K562 (cell line): ENCODE data around the gene CACNA1C. TPM values are rescaled to one million over a fixed set of nuclear protein-coding genes. Genes with fewer than 3 reads are reported as not detected.
A peak's percentile ranks its signal among the peaks of the same experiment; 100 is the strongest.
"Not testable (repeated sequence)": the region's sequence is repeated elsewhere in the genome, so short reads cannot be mapped to it uniquely, and the experiment has no call there.

ENCODE experiments used
- ATAC-seq: fragments of 200-7000 bp; cut with Tn5 transposase; 3 replicates; pipeline ENCODE4 v1.9.1; 2020; ENCODE audit warnings: moderate library complexity
- BruUV-seq: library from RNA; stranded (reverse); fragments of 400-500 nt; replicated peaks from 2 replicates; lab custom pipeline; 2021; lab: Mats Ljungman, UMichigan
- CTCF ChIA-PET: fragments of 300-600 bp; formaldehyde crosslinking; extraction: SDS; loops from one replicate; lab custom pipeline; 2021; ENCODE audit warnings: low intra/inter-chr PET ratio; lab: Yijun Ruan, JAX
- POLR2A ChIA-PET: fragments of 300-600, 350-650 bp; sonication (Branson Sonifier 250); formaldehyde crosslinking; extraction: SDS; loops from one replicate; lab custom pipeline; 2021; ENCODE audit warnings: antibody characterized with exemption, inconsistent platforms; lab: Yijun Ruan, JAX
- DNase-seq, 4 experiments: peaks; one replicate each; pipeline versions ENCODE4 v3.0.0 to v3.0.0-alpha.2; 2011 to 2018; ENCODE audit warnings: low spot score in 3 of 4, mixed read lengths in 3 of 4; ENCODE audit errors: extremely low read depth in 1 of 4
- FAIRE-seq: peaks from 2 replicates; lab custom pipeline; 2011; peaks lifted over from hg19 to GRCh38; lab: Jason Lieb, UNC
- H2AFZ ChIP-seq: 2 replicates; pipeline ENCODE4 v1.6.0; 2011; ENCODE audit warnings: low read depth, low read length, control low read depth, inconsistent platforms
- H3K27ac ChIP-seq: fragments of 200-600 bp; 3 replicates; pipeline ENCODE4 v1.8.0; 2011; ENCODE audit warnings: low read depth, mild to moderate bottlenecking, control low read depth, inconsistent platforms, low read length, moderate library complexity, mixed read lengths; ENCODE audit errors: extremely low read depth
- H3K27me3 ChIP-seq, 2 experiments: fragments of 300-600 bp in 1 of 2; 2 replicates in 1 of 2; 3 replicates in 1 of 2; pipeline versions ENCODE4 v1.6.0 to v1.8.0; 2011; ENCODE audit warnings: inconsistent platforms in 2 of 2, low read length in 2 of 2, mild to moderate bottlenecking in 1 of 2, mixed read lengths in 1 of 2, moderate library complexity in 1 of 2; ENCODE audit not compliant: control insufficient read depth in 2 of 2, insufficient read depth in 2 of 2
- H3K36me3 ChIP-seq: fragments of 300-600 bp; 3 replicates; pipeline ENCODE4 v1.8.0; 2011; ENCODE audit warnings: mild to moderate bottlenecking, low read length, inconsistent platforms; ENCODE audit not compliant: control insufficient read depth, insufficient read depth
- H3K4me1 ChIP-seq, 2 experiments: fragments of 200-600 bp in 1 of 2; replicated peaks in 1 of 2; 2 replicates in 1 of 2; 3 replicates in 1 of 2; pipeline versions ENCODE4 v1.5.1 to v1.8.0; 2011; ENCODE audit warnings: inconsistent platforms in 2 of 2, low read length in 2 of 2, mild to moderate bottlenecking in 1 of 2, mixed read lengths in 1 of 2, moderate library complexity in 1 of 2; ENCODE audit not compliant: control insufficient read depth in 2 of 2, insufficient read depth in 2 of 2
- H3K4me2 ChIP-seq: 2 replicates; pipeline ENCODE4 v1.6.1; 2011; ENCODE audit warnings: low read length, control low read depth, inconsistent platforms, mixed read lengths; ENCODE audit not compliant: insufficient read depth
- H3K4me3 ChIP-seq: fragments of 200-600 bp; sonication (generic), shearing (Covaris generic); 2 replicates; pipeline ENCODE4 v1.5.1; 2016; ENCODE audit warnings: control low read depth, inconsistent platforms
- H3K79me2 ChIP-seq: fragments of 200-600 bp; 3 replicates; pipeline ENCODE4 v1.8.0; 2011; ENCODE audit warnings: low read length, inconsistent platforms; ENCODE audit not compliant: control insufficient read depth, insufficient read depth
- H3K9ac ChIP-seq, 2 experiments: 2 replicates each; pipeline versions ENCODE4 v1.6.0 to v1.6.1; 2011; ENCODE audit warnings: low read depth in 2 of 2, low read length in 2 of 2, control low read depth in 1 of 2, inconsistent platforms in 1 of 2, mild to moderate bottlenecking in 1 of 2, mixed read lengths in 1 of 2; ENCODE audit not compliant: insufficient read depth in 1 of 2
- H3K9me1 ChIP-seq: one replicate; pipeline ENCODE4 v1.6.0; 2011; ENCODE audit warnings: inconsistent platforms, mild to moderate bottlenecking, low read length, moderate library complexity; ENCODE audit not compliant: control insufficient read depth, insufficient read depth
- H3K9me3 ChIP-seq: replicated peaks from 2 replicates; pipeline ENCODE4 v1.5.1; 2011; ENCODE audit warnings: low read depth, low read length, inconsistent platforms; ENCODE audit not compliant: control insufficient read depth, insufficient read depth
- H4K20me1 ChIP-seq: replicated peaks from 2 replicates; pipeline ENCODE4 v1.6.1; 2011; ENCODE audit warnings: low read length, inconsistent platforms, mixed read lengths; ENCODE audit not compliant: control insufficient read depth, insufficient read depth
- BDP1 ChIP-seq: IDR thresholded peaks from 3 replicates; pipeline ENCODE4 v1.6.1; 2011; ENCODE audit not compliant: insufficient read length, insufficient read depth
- EWSR1 ChIP-seq: fragments of 450-650 bp; IDR thresholded peaks from 2 replicates; pipeline ENCODE4 v1.6.1; 2018; ENCODE audit warnings: borderline replicate concordance, mild to moderate bottlenecking, low read depth, moderate library complexity; ENCODE audit not compliant: partially characterized antibody
- HOXB6 ChIP-seq: fragments of 250-450 bp; sonication (Bioruptor Pico); IDR thresholded peaks from 2 replicates; pipeline ENCODE4 v1.5.1; 2022; ENCODE audit warnings: mild to moderate bottlenecking, borderline replicate concordance
- NCOA4 ChIP-seq: fragments of 450-650 bp; IDR thresholded peaks from 2 replicates; pipeline ENCODE4 v1.6.1; 2018; ENCODE audit warnings: mild to moderate bottlenecking; ENCODE audit not compliant: partially characterized antibody
- POLR3A ChIP-seq: IDR thresholded peaks from 2 replicates; pipeline ENCODE4 v1.6.1; 2011; ENCODE audit warnings: borderline replicate concordance, mild to moderate bottlenecking, moderate library complexity; ENCODE audit not compliant: insufficient read length, insufficient read depth; ENCODE audit errors: extremely low read depth
- SAFB ChIP-seq: fragments of 200-400 bp; formaldehyde crosslinking; IDR thresholded peaks from 2 replicates; pipeline ENCODE4 v1.6.1; 2017; ENCODE audit warnings: low read depth, low read length, borderline replicate concordance
- SMAD3 ChIP-seq: fragments of 450-650 bp; formaldehyde crosslinking; conservative IDR thresholded peaks from 2 replicates; pipeline ENCODE4 v1.4.0; 2020; ENCODE audit warnings: mild to moderate bottlenecking
- YY1 ChIP-seq, 3 experiments: IDR thresholded peaks; 2 replicates each; pipeline ENCODE4 v1.6.1; 2011; ENCODE audit warnings: low read length in 2 of 3, mild to moderate bottlenecking in 2 of 3, moderate library complexity in 2 of 3, borderline replicate concordance in 1 of 3, control low read depth in 1 of 3, low read depth in 1 of 3; ENCODE audit not compliant: insufficient read depth in 3 of 3, insufficient replicate concordance in 2 of 3, control insufficient read depth in 1 of 3, insufficient read length in 1 of 3; ENCODE audit errors: extremely low read depth in 1 of 3
- ZEB2 ChIP-seq: fragments of 450-650 bp; IDR thresholded peaks from 2 replicates; pipeline ENCODE4 v1.6.1; 2016
- ZNF583 ChIP-seq: fragments of 250-450 bp; sonication (Bioruptor Pico); IDR thresholded peaks from 2 replicates; pipeline ENCODE4 v1.4.0; 2020
- WGBS: fragments of 100-300 bp; shearing (Covaris generic); methylation state at CpG from one replicate; pipeline ENCODE4 v1.1.6; 2016; ENCODE audit warnings: low coverage, mixed read lengths; ENCODE audit not compliant: insufficient coverage; ENCODE audit errors: missing lambda C conversion rate; 5-methylcytosine and 5-hydroxymethylcytosine counted together
- in situ Hi-C: fragments of 300-500 bp; cut with MboI; formaldehyde crosslinking; loops from 4 replicates; pipeline ENCODE4 v1.15.0; 2018; ENCODE audit warnings: inconsistent platforms, mixed read lengths
- intact Hi-C: fragments of 100-400 bp; cut with micrococcal nuclease; formaldehyde crosslinking; loops from 2 replicates; pipeline ENCODE4 v1.14.2; 2022
- polyA plus RNA-seq, 8 experiments: library from polyadenylated mRNA; depleted of rRNA in 4 of 8; stranded (reverse) in 5 of 8; unstranded in 3 of 8; fragments of >200 nt; fragmentation: Nextera tagmentation in 2 of 8; fragmentation: Illumina TruSeq in 1 of 8; extraction: Ambion mirVana in 2 of 8; extraction: Trizol in 1 of 8; gene quantifications; 2 replicates each; pipeline versions ENCODE4 v1.2.1 to v1.2.3, GENCODE V29; 2011 to 2014; ENCODE audit warnings: inconsistent platforms in 1 of 8, missing spikeins in 1 of 8
- total RNA-seq, 7 experiments: library from RNA; depleted of rRNA in 6 of 7; stranded (reverse); fragments of >200 nt in 6 of 7; fragmentation: Illumina TruSeq in 2 of 7; extraction: Trizol in 2 of 7; gene quantifications; 2 replicates each; pipeline versions ENCODE4 v1.2.1 to v1.2.3, GENCODE V29; 2011 to 2021; ENCODE audit warnings: low replicate concordance in 1 of 7
- TF ChIP-seq, protein P1 (sequence below): sonication (generic); IDR thresholded peaks from 2 replicates; pipeline ENCODE4 v1.6.1; 2016
- TF ChIP-seq, protein P2 (sequence below): sonication (generic); formaldehyde crosslinking; IDR thresholded peaks from 2 replicates; pipeline ENCODE4 v1.8.0; 2022; ENCODE audit warnings: missing genetic modification reagents, mild to moderate bottlenecking, borderline replicate concordance

Gene CACNA1C
- total and polyA plus RNA-seq, 9 of the 15 experiments (the other 6 are each of a cell fraction or from before 2014, with no cell fraction given) = not detected

DNA sequence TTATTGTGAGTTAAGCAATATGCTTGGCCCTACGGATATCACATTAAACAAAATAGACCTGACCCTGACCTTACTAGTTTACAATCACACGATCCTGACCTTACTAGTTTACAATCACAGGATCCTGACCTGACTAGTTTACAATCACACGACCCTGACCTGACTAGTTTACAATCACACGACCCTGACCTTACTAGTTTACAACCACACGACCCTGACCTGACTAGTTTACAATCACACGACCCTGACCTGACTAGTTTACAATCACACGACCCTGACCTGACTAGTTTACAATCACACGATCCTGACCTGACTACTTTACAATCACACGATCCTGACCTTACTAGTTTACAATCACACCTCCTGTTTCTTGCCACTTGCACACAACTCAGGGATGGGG, 202.9 kb downstream of the CACNA1C start:
- H3K9ac ChIP-seq, in situ Hi-C loops, intact Hi-C loops, BruUV-seq, H3K4me2 ChIP-seq, H3K27ac ChIP-seq, H3K9me3 ChIP-seq, H3K36me3 ChIP-seq, POLR2A ChIA-PET, H3K9me1 ChIP-seq, H3K4me1 ChIP-seq, H3K4me3 ChIP-seq, H2AFZ ChIP-seq, ATAC-seq, H4K20me1 ChIP-seq, H3K79me2 ChIP-seq, CTCF ChIA-PET, H3K27me3 ChIP-seq: not testable (repeated sequence)
- 2% methylated on average over 9 of the region's 9 CpGs for WGBS
- DNase-seq (peak in 1 of 4 experiments; percentile 9), FAIRE-seq (peak; percentile 95)
- TF ChIP-seq, protein P1, sequence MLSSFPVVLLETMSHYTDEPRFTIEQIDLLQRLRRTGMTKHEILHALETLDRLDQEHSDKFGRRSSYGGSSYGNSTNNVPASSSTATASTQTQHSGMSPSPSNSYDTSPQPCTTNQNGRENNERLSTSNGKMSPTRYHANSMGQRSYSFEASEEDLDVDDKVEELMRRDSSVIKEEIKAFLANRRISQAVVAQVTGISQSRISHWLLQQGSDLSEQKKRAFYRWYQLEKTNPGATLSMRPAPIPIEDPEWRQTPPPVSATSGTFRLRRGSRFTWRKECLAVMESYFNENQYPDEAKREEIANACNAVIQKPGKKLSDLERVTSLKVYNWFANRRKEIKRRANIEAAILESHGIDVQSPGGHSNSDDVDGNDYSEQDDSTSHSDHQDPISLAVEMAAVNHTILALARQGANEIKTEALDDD = peak; percentile 81

DNA sequence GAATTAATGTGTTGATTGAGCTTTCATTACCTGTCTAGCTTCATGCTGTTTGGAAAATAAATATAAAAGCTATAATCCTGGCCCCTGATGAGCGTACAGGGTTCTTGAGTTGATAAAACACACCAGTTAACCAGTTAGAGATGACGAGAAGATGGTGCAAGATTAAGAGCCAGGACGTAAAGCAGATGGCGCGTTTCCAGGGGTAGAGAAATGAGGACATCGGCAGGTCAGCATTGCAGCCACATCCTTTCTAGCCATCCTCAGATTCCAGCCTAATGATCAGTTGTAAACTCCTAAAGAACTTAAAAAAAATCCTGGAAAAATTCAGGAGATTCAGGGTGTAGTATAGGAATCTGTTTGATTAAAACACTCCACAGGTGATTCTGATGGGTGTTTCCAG, 203.7 kb downstream of the CACNA1C start:
- Histone ChIP-seq H3K4me2 (no peak overlapping the region), H3K27me3 (no peaks in the 10 kb centered on the region; a peak in 1 of 5 replicates), H3K9me3 (peaks cover 4% of the 10 kb centered on the region), H3K4me3 (no peak overlapping the region), H3K27ac (no peak overlapping the region), H4K20me1 (no peaks in the 10 kb centered on the region), H3K4me1 (no peaks in the 10 kb centered on the region), H2AFZ (no peak overlapping the region), H3K36me3 (no peaks in the 10 kb centered on the region), H3K79me2 (no peaks in the 10 kb centered on the region), H3K9ac (no peak overlapping the region), H3K9me1 (no peaks in the 10 kb centered on the region)
- ATAC-seq (no peak), FAIRE-seq (no peak), DNase-seq (no peak)
- in situ Hi-C loops (no loop called here), intact Hi-C loops (no loop called here)
- no TSS peak for BruUV-seq
- POLR2A ChIA-PET = no interaction called here
- CTCF ChIA-PET = no interaction called here
- WGBS = 0% methylated on average over 3 of the region's 6 CpGs
- no peak for TF ChIP-seq SAFB
- no peak for TF ChIP-seq POLR3A
- no peak for TF ChIP-seq ZEB2
- TF ChIP-seq SMAD3 (CRISPR knock-in tag) = no peak
- no peak for TF ChIP-seq ZNF583 (CRISPR knock-in tag)
- TF ChIP-seq EWSR1 = no peak
- no peak for TF ChIP-seq NCOA4
- TF ChIP-seq YY1 (IDR thresholded peaks at IDR 0.05; ENCODE audit: borderline replicate concordance in 1 of 3, control insufficient read depth in 1 of 3, extremely low read depth in 1 of 3, insufficient read depth in 3 of 3, insufficient read length in 1 of 3, insufficient replicate concordance in 2 of 3, low read depth in 1 of 3, low read length in 2 of 3) = no peak
- TF ChIP-seq BDP1 = no peak
- TF ChIP-seq, protein P2, sequence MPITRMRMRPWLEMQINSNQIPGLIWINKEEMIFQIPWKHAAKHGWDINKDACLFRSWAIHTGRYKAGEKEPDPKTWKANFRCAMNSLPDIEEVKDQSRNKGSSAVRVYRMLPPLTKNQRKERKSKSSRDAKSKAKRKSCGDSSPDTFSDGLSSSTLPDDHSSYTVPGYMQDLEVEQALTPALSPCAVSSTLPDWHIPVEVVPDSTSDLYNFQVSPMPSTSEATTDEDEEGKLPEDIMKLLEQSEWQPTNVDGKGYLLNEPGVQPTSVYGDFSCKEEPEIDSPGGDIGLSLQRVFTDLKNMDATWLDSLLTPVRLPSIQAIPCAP (CRISPR knock-in tag) = no peak
- TF ChIP-seq HOXB6 (CRISPR knock-in tag) = no peak
